C4-2B (cell line): ENCODE measurements around the gene SLN.

Experiments
- ZFX ChIP-seq: fragments of 450-650 bp; IDR thresholded peaks from 2 replicates; pipeline ENCODE4 v1.6.1; 2017
- TF ChIP-seq, protein P1 (sequence below): fragments of 450-650 bp; conservative IDR thresholded peaks from 2 replicates; pipeline ENCODE4 v1.5.1; 2017; ENCODE audit warnings: mild to moderate bottlenecking

DNA sequence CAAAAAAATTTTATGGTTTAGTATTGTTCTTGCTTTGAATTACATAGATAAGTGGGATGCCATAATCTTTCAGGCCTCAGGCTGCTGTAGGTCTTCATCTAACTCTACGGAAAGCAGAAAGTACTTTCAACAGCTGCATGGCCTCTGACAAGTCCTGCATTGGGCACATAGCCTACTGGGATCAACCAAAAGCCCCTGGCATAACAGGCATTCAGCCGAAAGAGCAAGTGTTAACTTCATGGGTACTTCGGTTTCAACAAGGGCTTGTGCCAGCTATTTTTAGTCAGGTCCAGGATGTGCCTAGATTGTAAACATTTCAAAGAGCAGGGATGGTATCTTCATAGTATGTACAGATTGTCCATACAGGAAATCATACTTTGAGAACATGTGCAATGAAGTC, 3.1 kb downstream of the SLN start:
- TF ChIP-seq ZFX: no peak
- TF ChIP-seq, protein P1, sequence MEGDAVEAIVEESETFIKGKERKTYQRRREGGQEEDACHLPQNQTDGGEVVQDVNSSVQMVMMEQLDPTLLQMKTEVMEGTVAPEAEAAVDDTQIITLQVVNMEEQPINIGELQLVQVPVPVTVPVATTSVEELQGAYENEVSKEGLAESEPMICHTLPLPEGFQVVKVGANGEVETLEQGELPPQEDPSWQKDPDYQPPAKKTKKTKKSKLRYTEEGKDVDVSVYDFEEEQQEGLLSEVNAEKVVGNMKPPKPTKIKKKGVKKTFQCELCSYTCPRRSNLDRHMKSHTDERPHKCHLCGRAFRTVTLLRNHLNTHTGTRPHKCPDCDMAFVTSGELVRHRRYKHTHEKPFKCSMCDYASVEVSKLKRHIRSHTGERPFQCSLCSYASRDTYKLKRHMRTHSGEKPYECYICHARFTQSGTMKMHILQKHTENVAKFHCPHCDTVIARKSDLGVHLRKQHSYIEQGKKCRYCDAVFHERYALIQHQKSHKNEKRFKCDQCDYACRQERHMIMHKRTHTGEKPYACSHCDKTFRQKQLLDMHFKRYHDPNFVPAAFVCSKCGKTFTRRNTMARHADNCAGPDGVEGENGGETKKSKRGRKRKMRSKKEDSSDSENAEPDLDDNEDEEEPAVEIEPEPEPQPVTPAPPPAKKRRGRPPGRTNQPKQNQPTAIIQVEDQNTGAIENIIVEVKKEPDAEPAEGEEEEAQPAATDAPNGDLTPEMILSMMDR: no peak
